Caco-2 (cell line): ENCODE data around the gene RHBG. TPM values are rescaled to one million over a fixed set of nuclear protein-coding genes. Genes with fewer than 3 reads are reported as not detected.

ENCODE experiments used
- BruUV-seq: library from RNA; stranded (reverse); fragments of 400-500 nt; replicated peaks from 2 replicates; lab custom pipeline; 2021; lab: Mats Ljungman, UMichigan
- CTCF ChIA-PET: fragments of 300-600 bp; sonication (Branson Sonifier 250); formaldehyde crosslinking; loops from one replicate; lab custom pipeline; 2022; ENCODE audit warnings: antibody characterized with exemption; lab: Charles Lee
- POLR2A ChIA-PET: fragments of 300-600 bp; sonication (Branson Sonifier 250); formaldehyde crosslinking; loops from one replicate; lab custom pipeline; 2022; ENCODE audit warnings: antibody characterized with exemption; lab: Charles Lee
- DNase-seq, 2 experiments: peaks; one replicate each; pipeline versions ENCODE4 v3.0.0 to v3.0.0-alpha.2; 2020 to 2022
- H3K27me3 ChIP-seq: replicated peaks from 2 replicates; pipeline ENCODE4 v1.6.0; 2011; ENCODE audit warnings: low read length; ENCODE audit not compliant: control insufficient read depth, insufficient read depth
- H3K36me3 ChIP-seq: 2 replicates; pipeline ENCODE4 v1.5.1; 2011; ENCODE audit warnings: low read length; ENCODE audit not compliant: control insufficient read depth, insufficient read depth
- H3K4me1 ChIP-seq: fragments of 250-450 bp; sonication (Bioruptor Pico); 2 replicates; pipeline ENCODE4 v1.5.1; 2020; ENCODE audit warnings: mild to moderate bottlenecking
- H3K4me3 ChIP-seq: 2 replicates; pipeline ENCODE4 v1.5.1; 2011; ENCODE audit warnings: low read depth, mild to moderate bottlenecking, control low read depth, low read length
- H3K9me3 ChIP-seq: fragments of 250-450 bp; sonication (Bioruptor Pico); 2 replicates; pipeline ENCODE4 v1.5.1; 2020; ENCODE audit warnings: mild to moderate bottlenecking, moderate library complexity
- H3K27ac Mint-ChIP-seq: one replicate; pipeline ENCODE4 v1.8.0; 2022; ENCODE audit warnings: mixed read lengths; ENCODE audit not compliant: unreplicated experiment
- H3K27me3 Mint-ChIP-seq: one replicate; pipeline ENCODE4 v1.8.0; 2022; ENCODE audit warnings: mixed read lengths; ENCODE audit not compliant: insufficient read depth, unreplicated experiment
- H3K36me3 Mint-ChIP-seq: one replicate; pipeline ENCODE4 v1.8.0; 2022; ENCODE audit warnings: mild to moderate bottlenecking, mixed read lengths; ENCODE audit not compliant: insufficient read depth, unreplicated experiment
- H3K4me1 Mint-ChIP-seq: one replicate; pipeline ENCODE4 v1.8.0; 2022; ENCODE audit warnings: low read depth, mixed read lengths; ENCODE audit not compliant: unreplicated experiment
- H3K4me3 Mint-ChIP-seq: one replicate; pipeline ENCODE4 v1.8.0; 2022; ENCODE audit warnings: mild to moderate bottlenecking, moderate library complexity, mixed read lengths; ENCODE audit not compliant: unreplicated experiment
- H3K9me3 Mint-ChIP-seq: one replicate; pipeline ENCODE4 v1.8.0; 2022; ENCODE audit warnings: mixed read lengths; ENCODE audit not compliant: unreplicated experiment
- intact Hi-C: fragments of 100-400 bp; cut with micrococcal nuclease; formaldehyde crosslinking; loops from one replicate; pipeline ENCODE4 v1.10.0; 2022; ENCODE audit not compliant: unreplicated experiment
- total RNA-seq: library from RNA; stranded (reverse); gene quantifications from 2 replicates; pipeline ENCODE4 v1.2.3, GENCODE V29; 2022
- TF ChIP-seq, protein P1 (sequence below), 2 experiments: fragments of 200-600 bp in 1 of 2; IDR thresholded peaks; 1 replicate in 1 of 2; 2 replicates in 1 of 2; pipeline versions ENCODE4 v1.5.1 to v1.8.0; 2011 to 2022; ENCODE audit warnings: antibody characterized with exemption in 1 of 2, control low read depth in 1 of 2, inconsistent platforms in 1 of 2, low read depth in 1 of 2, low read length in 1 of 2, mild to moderate bottlenecking in 1 of 2, moderate library complexity in 1 of 2; ENCODE audit not compliant: insufficient read depth in 1 of 2, severe bottlenecking in 1 of 2, unreplicated experiment in 1 of 2

Gene RHBG
- total RNA-seq, 1 experiment from 2014 or later, result 6.5 TPM

DNA sequence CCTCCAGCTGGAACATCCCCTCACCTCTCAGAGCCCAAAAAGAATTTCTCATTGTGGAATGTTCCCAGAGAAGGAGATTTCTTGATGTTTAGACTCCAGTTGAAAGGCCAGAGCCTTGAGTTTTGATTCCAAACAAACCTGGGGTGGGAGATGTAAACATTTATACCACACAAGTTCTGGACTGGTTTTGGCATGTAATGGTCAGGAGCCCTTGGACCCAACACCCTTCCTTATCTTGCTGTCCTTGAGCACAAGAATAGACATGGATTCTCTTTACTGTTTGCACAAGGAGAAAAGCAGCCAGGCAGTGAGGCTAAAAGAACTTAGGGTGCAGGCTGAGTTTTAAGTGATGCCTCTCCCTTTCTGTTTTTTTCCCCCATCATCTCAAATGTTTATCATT is 4.5 kb downstream of the RHBG start:
- no peaks in the 10 kb centered on the region for H3K27me3 ChIP-seq
- ChIA-PET CTCF (interaction anchor here (0.6 to 2.6 kb wide), 3 partner anchors 12 to 72 kb away, joined by 6 to 16 read pairs (median 13); no protein-coding TSS in a partner anchor), POLR2A (interaction anchor here (0.7 kb wide), 1 partner anchor 48 kb away, joined by 3 read pairs; no protein-coding TSS in a partner anchor)
- TF ChIP-seq, protein P1, sequence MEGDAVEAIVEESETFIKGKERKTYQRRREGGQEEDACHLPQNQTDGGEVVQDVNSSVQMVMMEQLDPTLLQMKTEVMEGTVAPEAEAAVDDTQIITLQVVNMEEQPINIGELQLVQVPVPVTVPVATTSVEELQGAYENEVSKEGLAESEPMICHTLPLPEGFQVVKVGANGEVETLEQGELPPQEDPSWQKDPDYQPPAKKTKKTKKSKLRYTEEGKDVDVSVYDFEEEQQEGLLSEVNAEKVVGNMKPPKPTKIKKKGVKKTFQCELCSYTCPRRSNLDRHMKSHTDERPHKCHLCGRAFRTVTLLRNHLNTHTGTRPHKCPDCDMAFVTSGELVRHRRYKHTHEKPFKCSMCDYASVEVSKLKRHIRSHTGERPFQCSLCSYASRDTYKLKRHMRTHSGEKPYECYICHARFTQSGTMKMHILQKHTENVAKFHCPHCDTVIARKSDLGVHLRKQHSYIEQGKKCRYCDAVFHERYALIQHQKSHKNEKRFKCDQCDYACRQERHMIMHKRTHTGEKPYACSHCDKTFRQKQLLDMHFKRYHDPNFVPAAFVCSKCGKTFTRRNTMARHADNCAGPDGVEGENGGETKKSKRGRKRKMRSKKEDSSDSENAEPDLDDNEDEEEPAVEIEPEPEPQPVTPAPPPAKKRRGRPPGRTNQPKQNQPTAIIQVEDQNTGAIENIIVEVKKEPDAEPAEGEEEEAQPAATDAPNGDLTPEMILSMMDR (IDR thresholded peaks at IDR 0.05; ENCODE audit: insufficient read depth in 1 of 2, low read depth in 1 of 2, low read length in 1 of 2, severe bottlenecking in 1 of 2, unreplicated experiment in 1 of 2), result no peak
- DNase-seq, result no peak
- intact Hi-C loops, result no loop called here
- BruUV-seq, result no TSS peak
- H3K36me3 Mint-ChIP-seq, result no peaks in the 10 kb centered on the region
- H3K27me3 Mint-ChIP-seq, result no peaks in the 10 kb centered on the region
- peaks cover 40% of the 10 kb centered on the region for H3K4me1 ChIP-seq
- H3K4me1 Mint-ChIP-seq, result peaks cover 11% of the 10 kb centered on the region
- H3K27ac Mint-ChIP-seq, result no peak overlapping the region
- no peaks in the 10 kb centered on the region for H3K9me3 ChIP-seq
- H3K36me3 ChIP-seq, result no peaks in the 10 kb centered on the region
- H3K9me3 Mint-ChIP-seq, result no peaks in the 10 kb centered on the region
- no peak overlapping the region for H3K4me3 ChIP-seq
- H3K4me3 Mint-ChIP-seq, result no peak overlapping the region

DNA sequence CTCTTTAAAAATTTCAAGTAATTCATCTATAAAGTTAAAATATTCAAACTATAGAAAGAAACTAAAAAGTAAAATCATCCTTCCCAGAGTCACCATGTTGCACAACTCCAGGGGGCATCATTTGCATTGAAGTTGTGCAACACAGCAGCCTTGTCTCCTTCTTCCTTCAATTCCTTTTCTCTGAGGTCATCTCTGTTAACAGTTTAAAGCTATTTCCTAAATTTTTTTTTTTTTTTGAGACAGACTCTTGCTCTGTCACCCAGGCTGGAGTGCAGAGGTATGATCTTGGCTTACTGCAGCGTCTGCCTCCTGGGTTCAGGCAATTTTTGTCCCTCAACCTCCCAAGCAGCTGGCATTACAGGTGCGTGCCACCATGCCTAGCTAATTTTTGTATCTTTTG is 7.1 kb downstream of the RHBG start:
- TF ChIP-seq, protein P1 (IDR thresholded peaks at IDR 0.05; ENCODE audit: insufficient read depth in 1 of 2, low read depth in 1 of 2, low read length in 1 of 2, severe bottlenecking in 1 of 2, unreplicated experiment in 1 of 2), result peak in 1 of 2 experiments; percentile 6
- Histone ChIP-seq H3K36me3 (no peaks in the 10 kb centered on the region), H3K4me1 (peaks cover 49% of the 10 kb centered on the region), H3K4me3 (no peak overlapping the region), H3K9me3 (no peaks in the 10 kb centered on the region), H3K27me3 (no peaks in the 10 kb centered on the region)
- H3K4me1 Mint-ChIP-seq, result peaks cover 6% of the 10 kb centered on the region
- POLR2A ChIA-PET, result no interaction called here
- no TSS peak for BruUV-seq
- no peaks in the 10 kb centered on the region for H3K9me3 Mint-ChIP-seq
- H3K27me3 Mint-ChIP-seq, result no peaks in the 10 kb centered on the region
- no peak overlapping the region for H3K27ac Mint-ChIP-seq
- H3K36me3 Mint-ChIP-seq, result no peaks in the 10 kb centered on the region
- no peak for DNase-seq
- intact Hi-C loops, result no loop called here
- H3K4me3 Mint-ChIP-seq, result no peak overlapping the region
- CTCF ChIA-PET, result interaction anchor here (0.6 to 1.7 kb wide), 5 partner anchors 10 to 139 kb away, joined by 3 to 11 read pairs (median 4); no protein-coding TSS in a partner anchor

DNA sequence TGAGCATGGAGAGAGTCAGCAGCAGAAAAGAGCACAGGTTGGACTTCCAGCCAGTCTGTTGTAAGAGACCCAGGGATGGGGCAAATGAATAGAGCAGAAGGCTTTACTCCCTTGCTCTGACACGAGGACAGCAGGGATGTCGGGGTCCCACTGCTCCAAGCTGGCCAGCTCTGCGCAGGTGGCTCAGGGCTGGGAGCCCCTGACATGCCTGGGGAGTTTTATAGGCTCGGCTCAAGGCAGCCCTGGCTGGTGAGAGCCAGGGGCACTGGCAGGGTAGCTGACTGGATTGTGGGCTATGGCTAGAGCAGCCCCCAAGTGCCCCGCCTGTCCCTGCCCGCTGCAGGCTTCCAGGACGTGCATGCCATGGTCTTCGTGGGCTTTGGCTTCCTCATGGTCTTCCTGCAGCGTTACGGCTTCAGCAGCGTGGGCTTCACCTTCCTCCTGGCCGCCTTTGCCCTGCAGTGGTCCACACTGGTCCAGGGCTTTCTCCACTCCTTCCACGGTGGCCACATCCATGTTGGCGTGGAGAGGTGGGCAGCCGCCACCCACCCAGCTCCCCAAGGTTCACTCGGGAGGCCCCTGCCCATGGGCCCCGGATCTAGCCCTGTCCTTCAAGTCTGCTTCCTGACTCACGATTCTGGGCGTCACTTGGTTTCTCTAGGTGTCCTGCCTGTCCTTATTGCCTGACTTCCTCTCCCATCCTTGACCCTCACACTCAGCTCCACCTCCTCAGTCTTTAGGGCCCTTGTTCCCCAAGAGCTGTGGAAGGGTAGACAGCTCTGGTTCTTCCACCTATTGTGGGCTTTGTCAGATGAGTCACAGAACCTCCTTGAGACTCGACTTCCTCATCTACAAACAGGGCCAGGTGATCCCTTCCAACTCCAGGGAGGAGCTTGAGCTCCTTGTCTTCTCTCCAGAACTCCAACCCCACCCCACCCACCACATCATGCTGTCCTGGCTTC is 8.2 kb downstream of the RHBG start:
- POLR2A ChIA-PET, result no interaction called here

More for the DNA sequence above, 8.2 kb downstream of the RHBG start:
- DNase-seq, result no peak
- Histone ChIP-seq H3K36me3 (no peaks in the 10 kb centered on the region), H3K9me3 (no peaks in the 10 kb centered on the region), H3K4me3 (no peak overlapping the region), H3K4me1 (peaks cover 38% of the 10 kb centered on the region), H3K27me3 (no peaks in the 10 kb centered on the region)
- CTCF ChIA-PET, result interaction anchor here (0.5 to 1.5 kb wide), 5 partner anchors 9 to 69 kb away, joined by 3 to 4 read pairs (median 3); no protein-coding TSS in a partner anchor
- H3K27ac Mint-ChIP-seq, result peak overlapping the region; percentile 47
- H3K9me3 Mint-ChIP-seq, result no peaks in the 10 kb centered on the region
- H3K4me3 Mint-ChIP-seq, result no peak overlapping the region
- TF ChIP-seq, protein P1 (IDR thresholded peaks at IDR 0.05; ENCODE audit: insufficient read depth in 1 of 2, low read depth in 1 of 2, low read length in 1 of 2, severe bottlenecking in 1 of 2, unreplicated experiment in 1 of 2), result no peak
- H3K27me3 Mint-ChIP-seq, result no peaks in the 10 kb centered on the region
- no TSS peak for BruUV-seq
- H3K4me1 Mint-ChIP-seq, result peaks cover 6% of the 10 kb centered on the region
- intact Hi-C loops, result no loop called here
- H3K36me3 Mint-ChIP-seq, result no peaks in the 10 kb centered on the region
